ENCODE measurements around the gene VASH1. TPM values are rescaled to one million over a fixed set of nuclear protein-coding genes. Genes with fewer than 3 reads are reported as not detected.

VASH1 gene
- total and polyA plus RNA-seq, 2 of the 13 experiments (the other 11 are each of a cell fraction or from before 2014, with no cell fraction given), result 0.11 to 0.24 TPM

DNA sequence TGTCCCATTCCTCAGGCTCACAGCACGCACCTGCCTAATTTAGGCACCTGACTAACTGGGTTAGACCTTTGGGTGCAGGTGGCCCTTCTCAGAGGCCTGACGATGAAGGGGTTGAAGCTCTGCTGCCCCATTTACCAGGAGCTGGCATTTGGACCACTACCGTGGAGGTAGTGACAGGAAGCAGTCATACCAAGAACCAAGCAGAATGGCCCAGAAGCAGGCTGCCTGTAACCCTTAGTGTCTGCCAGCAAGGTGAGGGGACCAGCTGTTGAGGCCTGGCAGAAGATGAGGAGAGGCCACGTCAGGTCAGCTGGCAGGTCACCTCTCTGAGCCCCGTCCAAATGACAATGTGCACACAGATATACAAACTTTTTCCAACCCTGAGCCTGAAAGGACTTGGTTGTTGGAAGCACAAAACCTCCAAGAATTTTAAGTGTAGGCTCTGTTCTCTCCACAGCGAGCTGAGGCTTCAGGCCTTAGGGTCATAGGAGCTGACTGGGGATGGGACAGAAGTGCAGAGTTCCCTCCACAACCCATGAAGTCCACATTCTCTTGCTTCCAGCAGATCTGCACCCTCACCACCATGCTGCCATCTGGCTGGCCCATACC lies 23.1 kb downstream of the VASH1 start:
- no TSS peak for BruUV-seq (replicated peaks)
- no peak overlapping the region for H3K27ac ChIP-seq (ENCODE audit: extremely low read length, insufficient read depth, low read length)
- ChIA-PET CTCF (ENCODE audit: low intra/inter-chr PET ratio, low total read pairs) (interaction anchor here (2.3 kb wide), 1 partner anchor 74 kb away, joined by 38 read pairs; no protein-coding TSS in a partner anchor), POLR2A (interaction anchor here (0.8 to 1.4 kb wide), 3 partner anchors 8 to 28 kb away, joined by 4 to 5 read pairs (median 4); no protein-coding TSS in a partner anchor)
- no peak for FAIRE-seq
- H3K36me3 ChIP-seq (replicated peaks in 1 of 2; ENCODE audit: control insufficient read depth in 1 of 2, insufficient read depth in 2 of 2, low read length in 2 of 2), result peaks cover 16 to 39% of the 10 kb centered on the region in 2 experiments; a peak in 4 of 5 replicates
- no peak overlapping the region for H2AFZ ChIP-seq (ENCODE audit: low read length)
- no peak overlapping the region for H3K4me3 ChIP-seq (replicated peaks in 1 of 3; ENCODE audit: insufficient read depth in 1 of 3, low read depth in 2 of 3, low read length in 3 of 3)
- no peak for ATAC-seq
- no peaks in the 10 kb centered on the region for H3K27me3 ChIP-seq (ENCODE audit: control insufficient read depth in 1 of 2, insufficient read depth in 2 of 2, low read length in 2 of 2)
- H3K4me2 ChIP-seq (ENCODE audit: low read depth, low read length), result no peak overlapping the region
- no peaks in the 10 kb centered on the region for H3K4me1 ChIP-seq (ENCODE audit: insufficient read depth, low read length)
- WGBS (ENCODE audit: low lambda C conversion rate), result 80% methylated on average over 5 of the region's 6 CpGs
- in situ Hi-C loops (cut with HindIII; ENCODE audit: extremely low pct_ligation_motif_present, low pct_unique_long_range_greater_than_20kb) (loop anchor here (5.0 kb wide), 1 partner anchor 72 kb away; no protein-coding TSS in a partner anchor), intact Hi-C loops (cut with micrococcal nuclease; ENCODE audit: unreplicated experiment) (no loop called here)
- H3K9ac ChIP-seq (ENCODE audit: insufficient read depth, low read depth, low read length), result no peak overlapping the region
- TF ChIP-seq ZNF83 (CRISPR knock-in tag; IDR thresholded peaks at IDR 0.05; ENCODE audit: borderline replicate concordance), result peak; percentile 81; the same call in 1 of the 2 replicates
- TF ChIP-seq ZFP36 (IDR thresholded peaks at IDR 0.05; ENCODE audit: borderline replicate concordance, low read depth, low read length, partially characterized antibody), result no peak
- H4K20me1 ChIP-seq (ENCODE audit: insufficient read depth, low read length), result peaks cover 4% of the 10 kb centered on the region; the same call in 1 of the 2 replicates
- H3K79me2 ChIP-seq (ENCODE audit: insufficient read depth, low read length), result no peaks in the 10 kb centered on the region
- H3K9me3 ChIP-seq (ENCODE audit: low read length), result no peaks in the 10 kb centered on the region
- DNase-seq (ENCODE audit: low spot score), result no peak

DNA sequence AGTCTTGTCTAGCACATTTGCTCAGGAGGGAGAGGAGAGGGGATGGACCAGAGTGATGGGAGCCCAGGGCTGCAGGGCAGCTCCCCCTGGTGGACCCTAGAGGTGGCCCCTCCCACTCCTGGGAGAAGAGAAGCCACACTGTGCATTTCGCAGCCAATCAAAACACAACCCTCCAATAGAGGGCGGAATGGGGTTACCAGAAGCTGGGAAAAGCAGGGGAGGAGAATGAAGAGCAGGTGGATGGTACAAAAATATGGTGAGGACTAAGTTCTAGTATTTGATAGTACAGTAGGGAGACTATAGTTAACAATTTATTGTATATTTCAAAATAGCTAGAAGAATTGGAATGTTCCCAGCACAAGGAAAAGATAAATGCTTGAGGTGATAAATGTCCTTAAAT lies 23.6 kb downstream of the VASH1 start:
- no peaks in the 10 kb centered on the region for H3K79me2 ChIP-seq (ENCODE audit: insufficient read depth, low read length)
- H3K4me1 ChIP-seq (ENCODE audit: insufficient read depth, low read length), result no peaks in the 10 kb centered on the region
- H3K9me3 ChIP-seq (ENCODE audit: low read length), result no peaks in the 10 kb centered on the region
- H3K4me2 ChIP-seq (ENCODE audit: low read depth, low read length), result no peak overlapping the region
- BruUV-seq (replicated peaks), result no TSS peak
- WGBS (ENCODE audit: low lambda C conversion rate), result 24% methylated on average over 2 of the region's 2 CpGs
- H3K27ac ChIP-seq (ENCODE audit: extremely low read length, insufficient read depth, low read length), result no peak overlapping the region
- ATAC-seq (peak; percentile 99), DNase-seq (ENCODE audit: low spot score) (peak; percentile 79), FAIRE-seq (peak; percentile 88)
- H4K20me1 ChIP-seq (ENCODE audit: insufficient read depth, low read length), result peaks cover 4% of the 10 kb centered on the region; the same call in 1 of the 2 replicates
- intact Hi-C loops (cut with micrococcal nuclease; ENCODE audit: unreplicated experiment) (loop anchor here (1.0 kb wide), 1 partner anchor 75 kb away; no protein-coding TSS in a partner anchor), in situ Hi-C loops (cut with HindIII; ENCODE audit: extremely low pct_ligation_motif_present, low pct_unique_long_range_greater_than_20kb) (loop anchor here (5.0 kb wide), 1 partner anchor 73 kb away; no protein-coding TSS in a partner anchor)
- ChIA-PET CTCF (ENCODE audit: low intra/inter-chr PET ratio, low total read pairs) (interaction anchor here (2.3 kb wide), 1 partner anchor 75 kb away, joined by 38 read pairs; no protein-coding TSS in a partner anchor), POLR2A (interaction anchor here (0.8 to 1.4 kb wide), 4 partner anchors 9 to 74 kb away, joined by 3 to 5 read pairs (median 4); no protein-coding TSS in a partner anchor)
- no peaks in the 10 kb centered on the region for H3K27me3 ChIP-seq (ENCODE audit: control insufficient read depth in 1 of 2, insufficient read depth in 2 of 2, low read length in 2 of 2)
- no peak overlapping the region for H2AFZ ChIP-seq (ENCODE audit: low read length)
- H3K9ac ChIP-seq (ENCODE audit: insufficient read depth, low read depth, low read length), result no peak overlapping the region
- peaks cover 16 to 40% of the 10 kb centered on the region in 2 experiments; a peak in 4 of 5 replicates for H3K36me3 ChIP-seq (replicated peaks in 1 of 2; ENCODE audit: control insufficient read depth in 1 of 2, insufficient read depth in 2 of 2, low read length in 2 of 2)
- no peak overlapping the region for H3K4me3 ChIP-seq (replicated peaks in 1 of 3; ENCODE audit: insufficient read depth in 1 of 3, low read depth in 2 of 3, low read length in 3 of 3)
- TF ChIP-seq KDM1A (CRISPR knock-in tag; IDR thresholded peaks at IDR 0.05) (no peak), KDM6A (CRISPR knock-in tag; IDR thresholded peaks at IDR 0.05; ENCODE audit: low read depth) (no peak), ERF (CRISPR knock-in tag; IDR thresholded peaks at IDR 0.05) (0 out of 2 replicates have a peak, but pooled peaks have one; percentile 18), ZNF142 (CRISPR knock-in tag; IDR thresholded peaks at IDR 0.05) (no peak), ZNF235 (CRISPR knock-in tag; IDR thresholded peaks at IDR 0.05; ENCODE audit: borderline replicate concordance) (no peak)
- TF ChIP-seq, protein P1, sequence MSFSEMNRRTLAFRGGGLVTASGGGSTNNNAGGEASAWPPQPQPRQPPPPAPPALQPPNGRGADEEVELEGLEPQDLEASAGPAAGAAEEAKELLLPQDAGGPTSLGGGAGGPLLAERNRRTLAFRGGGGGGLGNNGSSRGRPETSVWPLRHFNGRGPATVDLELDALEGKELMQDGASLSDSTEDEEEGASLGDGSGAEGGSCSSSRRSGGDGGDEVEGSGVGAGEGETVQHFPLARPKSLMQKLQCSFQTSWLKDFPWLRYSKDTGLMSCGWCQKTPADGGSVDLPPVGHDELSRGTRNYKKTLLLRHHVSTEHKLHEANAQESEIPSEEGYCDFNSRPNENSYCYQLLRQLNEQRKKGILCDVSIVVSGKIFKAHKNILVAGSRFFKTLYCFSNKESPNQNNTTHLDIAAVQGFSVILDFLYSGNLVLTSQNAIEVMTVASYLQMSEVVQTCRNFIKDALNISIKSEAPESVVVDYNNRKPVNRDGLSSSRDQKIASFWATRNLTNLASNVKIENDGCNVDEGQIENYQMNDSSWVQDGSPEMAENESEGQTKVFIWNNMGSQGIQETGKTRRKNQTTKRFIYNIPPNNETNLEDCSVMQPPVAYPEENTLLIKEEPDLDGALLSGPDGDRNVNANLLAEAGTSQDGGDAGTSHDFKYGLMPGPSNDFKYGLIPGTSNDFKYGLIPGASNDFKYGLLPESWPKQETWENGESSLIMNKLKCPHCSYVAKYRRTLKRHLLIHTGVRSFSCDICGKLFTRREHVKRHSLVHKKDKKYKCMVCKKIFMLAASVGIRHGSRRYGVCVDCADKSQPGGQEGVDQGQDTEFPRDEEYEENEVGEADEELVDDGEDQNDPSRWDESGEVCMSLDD (CRISPR knock-in tag; IDR thresholded peaks at IDR 0.05; ENCODE audit: borderline replicate concordance), result no peak
